A375 (cell line): Measurements from ENCODE around the gene COX20. TPM values are rescaled to one million over a fixed set of nuclear protein-coding genes. Genes with fewer than 3 reads are reported as not detected.

ENCODE experiments used
- total RNA-seq: library from RNA; depleted of rRNA; stranded (reverse); fragments of >200 nt; shearing (Covaris generic); gene quantifications from 2 replicates; pipeline ENCODE4 v1.2.3, GENCODE V29; 2014; rRNA removed

The COX20 gene
- 50.2 and 82.4 TPM in 2 replicates for total RNA-seq

GRCh38 chr1:244835276-244836134 is at the start of gene COX20:
TSS of gene COX20 (plus strand) at chr1:244835658. CDS start at chr1:244835715, 57 bp downstream.

GRCh38 chr1:244864253-244865027 is 29.0 kb downstream of the COX20 start, which contains the start of gene HNRNPU:
TSS of gene HNRNPU (minus strand) at chr1:244864543. CDS start at chr1:244864307, 236 bp downstream.

Other genes with a start within 250 kb of the COX20 start
- gene DESI2, start 182.5 kb upstream of the COX20 start, total RNA-seq = 50.3 and 51.5 TPM in 2 replicates
- 677 and 759 TPM in 2 replicates for gene HNRNPU, start 28.9 kb downstream of the COX20 start, total RNA-seq